Breast epithelium (tissue), 3 donors: ENCODE results near the gene UBE2G1.

ENCODE experiments used
- POLR2A ChIP-seq: fragments of 450-650 bp; IDR thresholded peaks from one replicate; pipeline ENCODE4 v1.6.1; 2016; ENCODE audit warnings: antibody characterized with exemption, mild to moderate bottlenecking, moderate library complexity
- POLR2AphosphoS5 ChIP-seq, 3 donors: sonication (generic); formaldehyde crosslinking; IDR thresholded peaks; one replicate each; pipeline ENCODE4 v1.6.1; 2017; ENCODE audit warnings: antibody characterized with exemption in 3 of 3
- TF ChIP-seq, protein P1 (sequence below), 3 donors: fragments of 450-650 bp; IDR thresholded peaks; one replicate each; pipeline ENCODE4 v1.5.1; 2016 to 2017; ENCODE audit warnings: antibody characterized with exemption in 3 of 3, mild to moderate bottlenecking in 3 of 3, moderate library complexity in 3 of 3

DNA sequence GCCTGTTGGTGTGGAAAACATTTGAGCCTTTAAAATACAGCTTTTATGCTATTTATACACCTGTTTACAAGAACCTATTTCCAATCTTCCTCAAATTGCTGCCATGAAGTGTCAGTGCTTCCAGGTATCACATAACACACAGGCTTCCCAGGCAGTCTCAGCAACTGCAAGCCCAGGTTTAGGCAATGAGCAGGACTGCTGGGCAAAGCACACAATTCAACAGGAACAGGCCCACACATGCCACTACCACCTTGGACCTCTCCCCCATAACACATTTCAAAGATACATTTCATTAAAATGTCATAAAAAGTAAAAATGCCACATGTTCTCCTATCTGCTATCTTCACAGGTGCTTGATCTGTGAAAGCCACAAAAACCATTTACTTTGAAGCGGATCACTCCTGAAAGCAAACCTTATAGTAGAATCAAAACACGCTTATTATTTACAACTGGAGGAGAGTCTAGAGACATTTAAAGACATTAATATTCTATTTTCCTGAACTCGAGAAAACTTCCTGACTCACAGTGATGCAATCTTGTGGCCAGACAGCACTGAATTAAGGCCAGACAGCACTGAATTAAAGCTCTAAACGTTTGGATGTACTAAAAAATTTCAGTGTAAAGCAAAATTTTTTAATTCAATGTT lies 134.2 kb downstream of the UBE2G1 start:
- TF ChIP-seq, protein P1, sequence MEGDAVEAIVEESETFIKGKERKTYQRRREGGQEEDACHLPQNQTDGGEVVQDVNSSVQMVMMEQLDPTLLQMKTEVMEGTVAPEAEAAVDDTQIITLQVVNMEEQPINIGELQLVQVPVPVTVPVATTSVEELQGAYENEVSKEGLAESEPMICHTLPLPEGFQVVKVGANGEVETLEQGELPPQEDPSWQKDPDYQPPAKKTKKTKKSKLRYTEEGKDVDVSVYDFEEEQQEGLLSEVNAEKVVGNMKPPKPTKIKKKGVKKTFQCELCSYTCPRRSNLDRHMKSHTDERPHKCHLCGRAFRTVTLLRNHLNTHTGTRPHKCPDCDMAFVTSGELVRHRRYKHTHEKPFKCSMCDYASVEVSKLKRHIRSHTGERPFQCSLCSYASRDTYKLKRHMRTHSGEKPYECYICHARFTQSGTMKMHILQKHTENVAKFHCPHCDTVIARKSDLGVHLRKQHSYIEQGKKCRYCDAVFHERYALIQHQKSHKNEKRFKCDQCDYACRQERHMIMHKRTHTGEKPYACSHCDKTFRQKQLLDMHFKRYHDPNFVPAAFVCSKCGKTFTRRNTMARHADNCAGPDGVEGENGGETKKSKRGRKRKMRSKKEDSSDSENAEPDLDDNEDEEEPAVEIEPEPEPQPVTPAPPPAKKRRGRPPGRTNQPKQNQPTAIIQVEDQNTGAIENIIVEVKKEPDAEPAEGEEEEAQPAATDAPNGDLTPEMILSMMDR (IDR thresholded peaks at IDR 0.05): no peak
- TF ChIP-seq POLR2A: no peak
- no peak for TF ChIP-seq POLR2AphosphoS5 (IDR thresholded peaks at IDR 0.05)
